VCaP (cell line): ENCODE results near the gene C9orf72.

ENCODE experiments used
- H3K27ac ChIP-seq: fragments of 450-650 bp; 2 replicates; pipeline ENCODE4 v1.5.1; 2017
- TF ChIP-seq, protein P1 (sequence below): fragments of 450-650 bp; conservative IDR thresholded peaks from 2 replicates; pipeline ENCODE4 v1.5.1; 2017; ENCODE audit warnings: mild to moderate bottlenecking, moderate library complexity

C9orf72 gene

DNA sequence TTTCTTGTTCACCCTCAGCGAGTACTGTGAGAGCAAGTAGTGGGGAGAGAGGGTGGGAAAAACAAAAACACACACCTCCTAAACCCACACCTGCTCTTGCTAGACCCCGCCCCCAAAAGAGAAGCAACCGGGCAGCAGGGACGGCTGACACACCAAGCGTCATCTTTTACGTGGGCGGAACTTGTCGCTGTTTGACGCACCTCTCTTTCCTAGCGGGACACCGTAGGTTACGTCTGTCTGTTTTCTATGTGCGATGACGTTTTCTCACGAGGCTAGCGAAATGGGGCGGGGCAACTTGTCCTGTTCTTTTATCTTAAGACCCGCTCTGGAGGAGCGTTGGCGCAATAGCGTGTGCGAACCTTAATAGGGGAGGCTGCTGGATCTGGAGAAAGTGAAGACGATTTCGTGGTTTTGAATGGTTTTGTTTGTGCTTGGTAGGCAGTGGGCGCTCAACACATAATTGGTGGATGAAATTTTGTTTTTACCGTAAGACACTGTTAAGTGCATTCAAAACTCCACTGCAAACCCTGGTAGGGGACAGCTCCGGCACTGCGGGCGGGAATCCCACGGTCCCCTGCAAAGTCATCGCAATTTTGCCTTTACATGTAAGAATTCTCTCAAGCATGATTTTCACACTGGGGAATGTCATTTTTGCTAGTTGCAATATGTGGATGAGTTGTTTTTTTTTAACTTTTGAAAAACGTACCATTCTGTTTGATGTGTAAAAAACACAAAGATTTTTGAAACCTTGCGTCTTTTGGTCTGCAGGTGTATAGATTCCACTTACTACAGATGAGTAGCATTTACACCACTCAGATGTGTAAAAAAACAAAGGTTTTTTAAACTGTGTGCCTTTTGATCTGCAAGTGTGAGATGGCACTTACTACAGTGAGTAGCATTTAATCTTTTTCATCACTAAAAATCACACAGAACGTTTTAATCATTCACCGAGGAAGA, 631 bp upstream of the C9orf72 start:
- peak overlapping the region; percentile 73 for H3K27ac ChIP-seq
- TF ChIP-seq, protein P1, sequence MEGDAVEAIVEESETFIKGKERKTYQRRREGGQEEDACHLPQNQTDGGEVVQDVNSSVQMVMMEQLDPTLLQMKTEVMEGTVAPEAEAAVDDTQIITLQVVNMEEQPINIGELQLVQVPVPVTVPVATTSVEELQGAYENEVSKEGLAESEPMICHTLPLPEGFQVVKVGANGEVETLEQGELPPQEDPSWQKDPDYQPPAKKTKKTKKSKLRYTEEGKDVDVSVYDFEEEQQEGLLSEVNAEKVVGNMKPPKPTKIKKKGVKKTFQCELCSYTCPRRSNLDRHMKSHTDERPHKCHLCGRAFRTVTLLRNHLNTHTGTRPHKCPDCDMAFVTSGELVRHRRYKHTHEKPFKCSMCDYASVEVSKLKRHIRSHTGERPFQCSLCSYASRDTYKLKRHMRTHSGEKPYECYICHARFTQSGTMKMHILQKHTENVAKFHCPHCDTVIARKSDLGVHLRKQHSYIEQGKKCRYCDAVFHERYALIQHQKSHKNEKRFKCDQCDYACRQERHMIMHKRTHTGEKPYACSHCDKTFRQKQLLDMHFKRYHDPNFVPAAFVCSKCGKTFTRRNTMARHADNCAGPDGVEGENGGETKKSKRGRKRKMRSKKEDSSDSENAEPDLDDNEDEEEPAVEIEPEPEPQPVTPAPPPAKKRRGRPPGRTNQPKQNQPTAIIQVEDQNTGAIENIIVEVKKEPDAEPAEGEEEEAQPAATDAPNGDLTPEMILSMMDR = no peak

GRCh38 chr9:27572566-27572917, 739 bp downstream of the C9orf72 start:
- TF ChIP-seq, protein P1 = no peak
- peak overlapping the region; percentile 73 for H3K27ac ChIP-seq

DNA sequence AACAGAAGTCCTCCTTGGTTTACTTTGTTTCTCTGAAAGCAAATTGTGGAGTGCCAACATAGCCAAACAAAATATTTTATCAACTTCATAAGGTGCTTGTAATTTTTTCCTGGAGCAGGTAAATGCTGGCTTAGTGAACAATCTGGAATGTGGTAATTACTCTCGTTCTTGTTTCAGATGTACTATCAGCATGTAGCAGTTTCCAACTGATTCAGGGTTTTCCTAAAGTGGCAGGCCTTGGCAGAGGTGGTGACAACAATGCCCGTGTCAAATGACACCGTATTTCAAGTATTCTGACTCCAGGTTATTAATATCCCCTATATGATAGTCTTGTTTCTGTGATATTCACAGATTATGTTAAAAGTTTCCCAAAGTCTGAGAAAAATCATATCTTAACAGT, 1.2 kb downstream of the C9orf72 start:
- peak overlapping the region; percentile 73 for H3K27ac ChIP-seq
- TF ChIP-seq, protein P1 = no peak

DNA sequence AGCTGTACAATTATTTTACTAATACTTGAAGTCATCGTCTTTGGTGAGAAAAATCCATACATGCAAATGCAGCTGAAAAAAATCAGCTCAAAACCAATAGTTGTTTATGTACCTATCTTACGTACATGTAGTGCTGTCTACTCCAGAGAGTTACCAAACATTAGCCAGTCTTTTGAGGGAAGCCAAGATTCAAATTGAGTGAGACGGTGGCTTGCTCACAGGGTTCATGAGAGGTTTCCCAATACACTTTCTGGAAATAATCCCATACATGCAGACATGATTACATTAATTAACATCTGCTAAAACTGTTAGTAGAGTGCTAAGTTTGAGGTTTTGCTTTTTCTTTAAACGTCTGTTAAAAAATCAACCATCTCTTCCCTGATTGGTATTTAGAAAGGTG, 2.3 kb downstream of the C9orf72 start:
- H3K27ac ChIP-seq = peak overlapping the region; percentile 73; the same call in 1 of the 2 replicates
- TF ChIP-seq, protein P1 = no peak

GRCh38 chr9:27569406-27569805, 3.9 kb downstream of the C9orf72 start:
- TF ChIP-seq, protein P1 = no peak
- no peak overlapping the region for H3K27ac ChIP-seq

DNA sequence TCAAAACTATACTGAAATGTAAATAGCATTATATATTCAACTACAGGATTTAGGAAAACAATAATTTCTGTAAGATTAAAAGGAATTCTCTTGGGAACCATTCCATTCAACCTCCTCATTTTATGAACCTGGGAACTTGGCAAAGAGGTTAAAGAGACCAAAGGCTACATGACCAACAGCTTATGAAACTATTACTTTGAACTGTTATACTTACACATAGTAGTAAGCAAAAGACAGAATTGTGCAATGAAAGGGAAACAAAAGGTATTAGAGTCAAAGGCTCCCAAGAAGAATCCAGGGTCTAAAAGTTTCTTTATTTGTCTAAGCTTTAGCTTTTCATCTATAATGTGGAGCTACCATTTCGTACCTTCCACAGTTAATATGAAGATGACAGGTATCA, 7.2 kb downstream of the C9orf72 start:
- no peak overlapping the region for H3K27ac ChIP-seq
- TF ChIP-seq, protein P1 = no peak

- H3K27ac ChIP-seq = no peak overlapping the region
- TF ChIP-seq, protein P1 = no peak
Observed at GRCh38 chr9:27565696-27566095, 7.6 kb downstream of the C9orf72 start.
